GM11168 (cell line): ENCODE results near the gene MPP2.

Experiments used
- in situ Hi-C: fragments of 300-500 bp; cut with MboI; formaldehyde crosslinking; loops from one replicate; pipeline ENCODE4 v1.12.0; 2022; ENCODE audit warnings: low sequenced_read_pairs; ENCODE audit not compliant: unreplicated experiment

Gene MPP2

DNA sequence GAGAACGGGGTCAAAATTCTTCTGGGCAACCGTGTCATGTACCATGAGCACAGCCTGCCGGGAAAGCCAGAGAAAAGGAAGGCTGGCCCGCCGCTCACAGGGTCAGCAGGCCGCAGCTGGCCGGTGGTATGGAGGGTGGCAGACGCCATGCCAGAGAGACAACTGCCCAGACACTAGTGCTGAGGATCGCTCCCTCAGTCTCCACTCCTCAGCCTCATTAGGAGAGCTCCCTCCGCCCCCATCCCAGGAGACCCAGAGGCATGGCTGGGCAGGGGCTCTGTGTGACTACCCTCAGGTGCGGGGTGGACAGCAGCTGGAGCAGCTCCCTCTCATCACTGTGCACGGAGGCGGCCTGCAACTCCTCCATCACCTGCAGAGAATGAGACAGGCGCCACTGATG is 77.6 kb downstream of the MPP2 start:
- in situ Hi-C loops, result no loop called here

DNA sequence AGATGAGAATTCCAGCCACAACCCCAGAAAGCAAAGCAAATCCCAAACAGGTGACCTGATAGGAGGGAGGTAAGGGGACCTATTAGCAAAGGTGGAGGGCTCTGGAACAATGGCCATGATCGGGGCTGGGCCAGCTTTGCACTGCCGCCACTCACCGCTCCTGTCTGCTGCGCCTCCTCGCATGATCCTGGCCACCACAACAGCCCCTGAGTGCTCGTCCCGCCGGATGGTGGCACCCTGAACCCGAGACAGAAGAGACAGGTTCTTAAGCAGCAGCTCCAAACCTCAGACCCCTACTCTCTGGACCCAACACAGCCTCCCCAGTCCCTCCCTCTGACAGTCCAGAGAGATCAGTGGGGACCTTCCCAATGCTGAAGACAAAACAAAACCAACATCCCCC is 79.7 kb downstream of the MPP2 start:
- in situ Hi-C loops, result no loop called here

DNA sequence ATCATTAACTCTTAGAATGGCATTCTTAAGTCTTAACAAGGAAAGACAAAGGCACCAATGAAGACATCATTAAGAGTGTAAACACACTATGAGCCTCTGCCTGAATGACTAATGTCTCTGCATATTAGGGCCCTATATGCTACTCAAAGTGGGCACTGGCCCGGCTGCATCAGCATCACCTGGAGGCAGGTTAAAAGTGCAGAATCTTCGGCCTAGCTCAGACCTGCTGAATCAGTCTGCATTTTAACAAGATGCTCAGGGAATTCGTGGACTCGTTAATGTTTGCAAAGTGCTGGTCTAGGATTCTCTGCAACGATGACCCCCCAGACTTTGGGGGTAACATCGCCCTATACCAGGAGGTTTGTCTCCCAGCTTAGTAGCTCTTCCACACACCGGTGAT is 81.1 kb downstream of the MPP2 start:
- in situ Hi-C loops, result no loop called here

DNA sequence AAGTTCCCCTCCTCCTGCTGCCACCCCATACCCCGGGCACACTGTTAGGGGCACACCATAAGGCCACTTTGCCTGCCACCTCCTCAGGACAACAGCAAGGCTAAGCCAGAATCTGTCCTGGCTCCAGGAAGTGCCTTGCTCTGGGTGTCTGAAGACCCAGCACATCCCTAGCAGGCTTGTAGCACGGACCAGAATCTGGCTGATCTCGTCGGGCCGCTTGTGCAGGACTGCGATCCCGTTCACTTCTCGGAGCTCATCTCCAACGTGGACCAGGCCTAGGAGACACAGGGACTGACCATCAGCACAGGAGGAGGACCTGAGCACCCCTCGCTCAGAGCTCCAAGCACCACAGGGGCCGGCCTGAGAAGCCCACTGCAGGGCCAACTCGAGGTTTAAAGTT is 81.8 kb downstream of the MPP2 start:
- in situ Hi-C loops, result no loop called here
